ENCODE data around the gene CMIP.

- TF ChIP-seq CTCF (IDR thresholded peaks at IDR 0.05) (no peak), POLR2A (IDR thresholded peaks at IDR 0.05) (no peak), EP300 (IDR thresholded peaks at IDR 0.05) (no peak), POLR2AphosphoS5 (IDR thresholded peaks at IDR 0.05) (no peak)
These were observed 18.8 kb downstream of the CMIP start for GRCh38 chr16:81463296-81463890.

Measured in sigmoid colon (tissue), 4 donors.